Raji (cell line): ENCODE results near the gene CLCN5.

Experiments used
- POLR2A ChIP-seq: IDR thresholded peaks from 2 replicates; pipeline ENCODE4 v1.6.1; 2011; ENCODE audit warnings: low read depth, low read length, control low read depth; ENCODE audit not compliant: insufficient read depth

The CLCN5 gene

GRCh38 chrX:49972328-49972860 is 50.0 kb downstream of the CLCN5 start:
- TF ChIP-seq POLR2A = no peak

GRCh38 chrX:49976682-49977197 is 54.3 kb downstream of the CLCN5 start:
- TF ChIP-seq POLR2A = no peak

GRCh38 chrX:49977319-49978090 is 55.1 kb downstream of the CLCN5 start:
- no peak for TF ChIP-seq POLR2A

DNA sequence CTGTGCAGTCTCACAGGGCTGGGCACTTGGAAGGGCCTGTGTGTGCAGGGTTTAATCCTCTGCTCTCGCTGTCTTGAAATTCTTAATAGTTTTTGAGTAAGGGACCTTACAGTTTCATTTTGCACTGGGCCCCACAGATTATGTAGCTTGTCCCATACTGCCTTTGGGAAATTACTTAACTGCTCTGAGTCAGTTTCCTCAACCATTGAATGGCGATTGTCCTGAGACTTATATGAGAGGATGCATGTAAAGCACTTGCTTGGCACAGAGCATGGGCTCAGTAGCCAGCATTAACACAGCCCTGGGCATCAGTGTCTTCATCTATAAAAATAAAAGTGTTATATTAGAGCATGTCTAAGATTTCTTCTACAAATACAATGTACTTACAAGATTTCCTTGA is 55.8 kb downstream of the CLCN5 start:
- TF ChIP-seq POLR2A = no peak

DNA sequence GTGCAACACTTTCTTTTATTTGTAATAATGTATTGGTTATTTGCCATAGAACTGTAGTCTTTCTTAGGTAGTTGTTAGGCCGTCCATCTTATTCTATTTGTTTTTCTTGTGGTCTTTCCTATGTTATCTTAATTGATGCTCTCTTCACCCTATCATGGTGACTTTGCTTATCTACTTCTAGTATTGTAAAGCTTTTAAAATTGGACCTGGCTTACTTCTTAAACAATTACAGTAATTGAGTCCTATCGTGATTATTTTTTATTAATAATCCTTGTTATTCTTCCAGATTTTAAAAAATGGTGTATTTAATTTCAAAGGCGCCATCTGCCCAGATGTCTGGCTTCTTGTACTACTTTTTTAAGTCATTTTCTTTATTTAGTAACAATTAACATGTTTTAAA is 63.7 kb downstream of the CLCN5 start:
- no peak for TF ChIP-seq POLR2A

GRCh38 chrX:49987651-49988050 is 65.3 kb downstream of the CLCN5 start:
- TF ChIP-seq POLR2A = no peak

- TF ChIP-seq POLR2A = no peak
Observed at GRCh38 chrX:49988143-49988542, 65.7 kb downstream of the CLCN5 start.

- no peak for TF ChIP-seq POLR2A
Observed at GRCh38 chrX:49991758-49992157, 69.4 kb downstream of the CLCN5 start.

- TF ChIP-seq POLR2A = no peak
Observed at GRCh38 chrX:49992853-49993252, 70.5 kb downstream of the CLCN5 start.

GRCh38 chrX:49993661-49994060 is 71.3 kb downstream of the CLCN5 start:
- TF ChIP-seq POLR2A = no peak

DNA sequence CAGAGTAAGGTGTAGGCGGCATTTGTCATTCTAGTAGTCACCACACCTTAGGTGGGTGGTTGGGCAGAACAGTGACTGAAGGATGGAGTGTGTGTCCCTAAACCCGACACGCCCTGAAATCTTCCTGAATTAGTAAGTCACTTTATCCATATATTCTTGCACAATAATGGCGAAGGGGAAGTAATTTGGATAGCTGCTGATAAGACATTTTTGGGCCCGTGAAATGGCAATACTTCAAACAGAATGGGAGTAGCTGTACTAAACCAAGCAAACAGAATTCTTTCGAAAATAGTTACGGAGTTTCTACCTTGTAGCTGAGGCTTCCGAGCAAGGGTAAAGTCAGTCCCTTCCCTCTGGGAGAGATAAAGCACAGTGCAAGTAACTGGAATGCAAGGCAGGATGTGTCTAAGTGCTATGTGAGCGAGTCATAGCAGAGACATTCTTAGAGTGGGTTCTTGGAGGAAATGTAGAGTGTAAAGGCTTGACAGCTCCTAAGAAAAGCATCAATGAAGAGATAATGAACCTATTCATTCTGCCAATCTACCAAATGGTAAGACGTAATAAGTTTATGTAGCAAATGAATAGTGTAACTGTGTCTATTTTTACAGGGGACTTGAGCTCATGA is 72.8 kb downstream of the CLCN5 start:
- TF ChIP-seq POLR2A = no peak

GRCh38 chrX:49995795-49996455 is 73.5 kb downstream of the CLCN5 start:
- no peak for TF ChIP-seq POLR2A

DNA sequence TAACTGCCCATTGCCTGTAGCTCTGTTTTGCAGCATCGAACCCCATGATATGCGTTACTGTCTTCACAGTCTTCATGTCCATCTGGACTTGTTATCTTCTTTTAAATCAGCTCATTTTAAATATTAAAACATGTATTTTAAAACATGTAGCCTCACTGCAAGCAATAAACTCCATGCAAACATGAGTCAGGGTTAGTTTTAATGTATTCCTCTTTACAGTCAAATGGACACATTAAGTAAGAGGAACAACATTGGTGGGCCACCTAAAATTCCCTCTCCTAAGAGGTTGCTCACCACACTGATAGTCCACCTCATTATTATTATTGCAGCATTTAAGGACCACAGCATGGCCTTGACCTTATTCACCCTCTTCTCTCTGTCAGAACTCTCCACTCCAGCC is 74.1 kb downstream of the CLCN5 start:
- no peak for TF ChIP-seq POLR2A

- no peak for TF ChIP-seq POLR2A
Observed at GRCh38 chrX:49999087-49999486, 76.7 kb downstream of the CLCN5 start.

- TF ChIP-seq POLR2A = no peak
Observed at GRCh38 chrX:50000937-50001542, 78.6 kb downstream of the CLCN5 start.
